Measurements from ENCODE around the gene FOXP1. TPM values are rescaled to one million over a fixed set of nuclear protein-coding genes. Genes with fewer than 3 reads are reported as not detected.
A peak's percentile ranks its signal among the peaks of the same experiment; 100 is the strongest.

The FOXP1 gene
- total RNA-seq, 1 donor from 2014 or later, result 27.3 TPM

- Histone ChIP-seq H3K36me3 (peaks cover 12% of the 10 kb centered on the region), H3F3A (ENCODE audit: low read depth) (no peaks in the 10 kb centered on the region), H3K27ac (no peak overlapping the region), H3K4me3 (no peak overlapping the region), H3K9ac (no peak overlapping the region), H2AFZ (replicated peaks) (no peak overlapping the region), H4K20me1 (ENCODE audit: low read depth) (no peaks in the 10 kb centered on the region), H3K79me2 (ENCODE audit: low read depth) (no peaks in the 10 kb centered on the region), H3K4me1 (peaks cover 25% of the 10 kb centered on the region), H3K4me2 (no peak overlapping the region), H3K9me3 (ENCODE audit: low read depth) (no peaks in the 10 kb centered on the region), H3K27me3 (no peaks in the 10 kb centered on the region)
- H3K9me3 Mint-ChIP-seq, result no peaks in the 10 kb centered on the region
- TF ChIP-seq EZH2 (IDR thresholded peaks at IDR 0.05), result no peak
- no peak for TF ChIP-seq EZH2phosphoT487 (IDR thresholded peaks at IDR 0.05)
- no peak for DNase-seq (ENCODE audit: low spot score)
- H3K36me3 Mint-ChIP-seq, result peaks cover 53% of the 10 kb centered on the region
- H3K4me1 Mint-ChIP-seq, result peaks cover 21% of the 10 kb centered on the region
- no peak overlapping the region for H3K27ac Mint-ChIP-seq
- H3K4me3 Mint-ChIP-seq, result no peak overlapping the region
- no peaks in the 10 kb centered on the region for H3K27me3 Mint-ChIP-seq (ENCODE audit: insufficient read depth, low read depth)
Measured at GRCh38 chr3:70973558-70973957, 610.0 kb downstream of the FOXP1 start.

- Mint-ChIP-seq H3K4me1 (peaks cover 21% of the 10 kb centered on the region), H3K27ac (no peak overlapping the region), H3K9me3 (no peaks in the 10 kb centered on the region), H3K36me3 (peaks cover 52% of the 10 kb centered on the region), H3K4me3 (no peak overlapping the region), H3K27me3 (ENCODE audit: insufficient read depth, low read depth) (no peaks in the 10 kb centered on the region)
- H2AFZ ChIP-seq (replicated peaks), result no peak overlapping the region
- no peak for DNase-seq (ENCODE audit: low spot score)
- H4K20me1 ChIP-seq (ENCODE audit: low read depth), result no peaks in the 10 kb centered on the region
- no peaks in the 10 kb centered on the region for H3K9me3 ChIP-seq (ENCODE audit: low read depth)
- peaks cover 25% of the 10 kb centered on the region for H3K4me1 ChIP-seq
- H3K36me3 ChIP-seq, result peaks cover 12% of the 10 kb centered on the region
- TF ChIP-seq CTCF (IDR thresholded peaks at IDR 0.05) (no peak), EZH2 (IDR thresholded peaks at IDR 0.05) (no peak), EZH2phosphoT487 (IDR thresholded peaks at IDR 0.05) (no peak)
- no peak overlapping the region for H3K27ac ChIP-seq
- H3K27me3 ChIP-seq, result no peaks in the 10 kb centered on the region
- no peaks in the 10 kb centered on the region for H3K79me2 ChIP-seq (ENCODE audit: low read depth)
- H3K4me2 ChIP-seq, result no peak overlapping the region
- H3K9ac ChIP-seq, result no peak overlapping the region
- H3F3A ChIP-seq (ENCODE audit: low read depth), result no peaks in the 10 kb centered on the region
- no peak overlapping the region for H3K4me3 ChIP-seq
Measured at GRCh38 chr3:70972855-70973254, 610.7 kb downstream of the FOXP1 start.

- Mint-ChIP-seq H3K9me3 (no peaks in the 10 kb centered on the region), H3K4me1 (peaks cover 21% of the 10 kb centered on the region), H3K27ac (peak overlapping the region; percentile 76), H3K27me3 (ENCODE audit: insufficient read depth, low read depth) (no peaks in the 10 kb centered on the region), H3K4me3 (no peak overlapping the region), H3K36me3 (peaks cover 42% of the 10 kb centered on the region)
- Histone ChIP-seq H3K9me3 (ENCODE audit: low read depth) (no peaks in the 10 kb centered on the region), H4K20me1 (ENCODE audit: low read depth) (no peaks in the 10 kb centered on the region), H3K36me3 (no peaks in the 10 kb centered on the region), H3K79me2 (ENCODE audit: low read depth) (no peaks in the 10 kb centered on the region), H3K27ac (no peak overlapping the region), H3K9ac (no peak overlapping the region), H3K27me3 (no peaks in the 10 kb centered on the region), H3K4me1 (peaks cover 25% of the 10 kb centered on the region), H3F3A (ENCODE audit: low read depth) (no peaks in the 10 kb centered on the region), H3K4me3 (no peak overlapping the region), H3K4me2 (peak overlapping the region; percentile 36), H2AFZ (replicated peaks) (no peak overlapping the region)
- TF ChIP-seq EZH2 (IDR thresholded peaks at IDR 0.05), result no peak
- TF ChIP-seq EZH2phosphoT487 (IDR thresholded peaks at IDR 0.05), result no peak
- no peak for TF ChIP-seq CTCF (IDR thresholded peaks at IDR 0.05)
- DNase-seq (ENCODE audit: low spot score), result peak; percentile 18
Measured at GRCh38 chr3:70970952-70971351, 612.6 kb downstream of the FOXP1 start.

GRCh38 chr3:70970171-70970570 lies 613.4 kb downstream of the FOXP1 start:
- peaks cover under 1% of the 10 kb centered on the region for H3F3A ChIP-seq (ENCODE audit: low read depth)
- H3K4me3 Mint-ChIP-seq, result no peak overlapping the region
- H3K27me3 ChIP-seq, result no peaks in the 10 kb centered on the region
- H3K36me3 ChIP-seq, result no peaks in the 10 kb centered on the region
- H3K9me3 ChIP-seq (ENCODE audit: low read depth), result no peaks in the 10 kb centered on the region
- no peaks in the 10 kb centered on the region for H3K79me2 ChIP-seq (ENCODE audit: low read depth)
- H3K27ac ChIP-seq, result no peak overlapping the region
- H3K4me1 ChIP-seq, result peaks cover 25% of the 10 kb centered on the region
- no peak overlapping the region for H3K27ac Mint-ChIP-seq
- no peak for TF ChIP-seq EZH2phosphoT487 (IDR thresholded peaks at IDR 0.05)
- no peak for TF ChIP-seq CTCF (IDR thresholded peaks at IDR 0.05)
- no peak for TF ChIP-seq EZH2 (IDR thresholded peaks at IDR 0.05)
- H4K20me1 ChIP-seq (ENCODE audit: low read depth), result no peaks in the 10 kb centered on the region
- no peak overlapping the region for H2AFZ ChIP-seq (replicated peaks)
- peak; percentile 53 for DNase-seq (ENCODE audit: low spot score)
- H3K4me1 Mint-ChIP-seq, result peaks cover 23% of the 10 kb centered on the region
- H3K4me2 ChIP-seq, result peak overlapping the region; percentile 31
- H3K9ac ChIP-seq, result no peak overlapping the region
- H3K4me3 ChIP-seq, result no peak overlapping the region
- no peaks in the 10 kb centered on the region for H3K27me3 Mint-ChIP-seq (ENCODE audit: insufficient read depth, low read depth)
- H3K36me3 Mint-ChIP-seq, result peaks cover 39% of the 10 kb centered on the region
- H3K9me3 Mint-ChIP-seq, result no peaks in the 10 kb centered on the region

All from neural progenitor cell (in vitro differentiated cells).